ENCODE data around the gene TUNAR.

GRCh38 chr14:95885866-95886265 is 9.2 kb downstream of the TUNAR start:
- TF ChIP-seq CTCF (conservative IDR thresholded peaks at IDR 0.05; ENCODE audit: low read length) (no peak), EZH2phosphoT487 (IDR thresholded peaks at IDR 0.05; ENCODE audit: borderline replicate concordance, low read depth, low read length) (no peak)

Measured in OCI-LY7 (cell line).